Fibroblast of villous mesenchyme (primary cell): Measurements from ENCODE around the gene EWSR1. TPM values are rescaled to one million over a fixed set of nuclear protein-coding genes. Genes with fewer than 3 reads are reported as not detected.

Experiments used
- DNase-seq: peaks from one replicate; pipeline ENCODE4 v3.0.0-alpha.2; 2010; ENCODE audit warnings: low read depth
- H3K4me3 ChIP-seq: 2 replicates; pipeline ENCODE4 v1.5.1; 2011; ENCODE audit warnings: low read depth, mild to moderate bottlenecking, low read length
- CTCF ChIP-seq: IDR thresholded peaks from 2 replicates; pipeline ENCODE4 v1.5.1; 2012; ENCODE audit warnings: low read depth, mild to moderate bottlenecking, low read length; ENCODE audit not compliant: insufficient read depth
- total RNA-seq: library from RNA; depleted of rRNA; stranded (reverse); fragments of >200 nt; gene quantifications from 2 replicates; pipeline ENCODE4 v1.2.3, GENCODE V29; 2012

Gene EWSR1
- total RNA-seq, 1 donor = 207 TPM

GRCh38 chr22:29259253-29259899 lies 8.7 kb upstream of the EWSR1 start:
- peak; percentile 4 for TF ChIP-seq CTCF
- DNase-seq = no peak
- no peak overlapping the region for H3K4me3 ChIP-seq

GRCh38 chr22:29260031-29260560 lies 8.0 kb upstream of the EWSR1 start:
- DNase-seq = no peak
- no peak for TF ChIP-seq CTCF
- no peak overlapping the region for H3K4me3 ChIP-seq

GRCh38 chr22:29260601-29261315 lies 7.3 kb upstream of the EWSR1 start:
- DNase-seq = no peak
- no peak overlapping the region for H3K4me3 ChIP-seq
- no peak for TF ChIP-seq CTCF

GRCh38 chr22:29263791-29264276 lies 4.2 kb upstream of the EWSR1 start:
- DNase-seq = no peak
- H3K4me3 ChIP-seq = no peak overlapping the region
- TF ChIP-seq CTCF = no peak

GRCh38 chr22:29265305-29265704 lies 2.8 kb upstream of the EWSR1 start:
- no peak overlapping the region for H3K4me3 ChIP-seq
- TF ChIP-seq CTCF = no peak
- no peak for DNase-seq

- DNase-seq = peak; percentile 14
- no peak for TF ChIP-seq CTCF
- no peak overlapping the region for H3K4me3 ChIP-seq
Observed at GRCh38 chr22:29265929-29266328, 2.1 kb upstream of the EWSR1 start.
